Measurements from ENCODE around the gene CAPN3. TPM values are rescaled to one million over a fixed set of nuclear protein-coding genes. Genes with fewer than 3 reads are reported as not detected.

Gene CAPN3
- total RNA-seq, 1 donor from 2014 or later = 23.8 TPM

Other genes starting within 250 kb of the CAPN3 start
- gene PLA2G4F, start 202.9 kb upstream of the CAPN3 start, total RNA-seq = not detected in 2 replicates
- gene VPS39, start 151.2 kb upstream of the CAPN3 start, total RNA-seq = 86.1 and 102 TPM in 2 replicates
- 59.9 and 72.2 TPM in 2 replicates for gene GANC, start 86.3 kb upstream of the CAPN3 start, total RNA-seq
- gene TMEM87A, start 86.1 kb upstream of the CAPN3 start, total RNA-seq = 45.4 and 52.6 TPM in 2 replicates
- 46.6 and 46.9 TPM in 2 replicates for gene ZNF106, start 131.6 kb downstream of the CAPN3 start, total RNA-seq
- 111 and 123 TPM in 2 replicates for gene SNAP23, start 136.1 kb downstream of the CAPN3 start, total RNA-seq
- 16.1 and 21.4 TPM in 2 replicates for gene LRRC57, start 189.3 kb downstream of the CAPN3 start, total RNA-seq
- gene HAUS2, start 189.3 kb downstream of the CAPN3 start, total RNA-seq = 18.2 and 20.8 TPM in 2 replicates
- gene STARD9, start 216.1 kb downstream of the CAPN3 start, total RNA-seq = 5.5 and 7.1 TPM in 2 replicates

All from activated B cell treated with CpG ODN at 0.5 μM for 24 hours (primary cell).